Measurements from ENCODE around the gene PCDHB8. TPM values are rescaled to one million over a fixed set of nuclear protein-coding genes. Genes with fewer than 3 reads are reported as not detected.
"Not testable (repeated sequence)": the region's sequence is repeated elsewhere in the genome, so short reads cannot be mapped to it uniquely, and the experiment has no call there.

PCDHB8 gene
- total RNA-seq, 6 experiments from 2014 or later: 0.12 to 0.49 (median 0.19) TPM; not detected in 2

DNA sequence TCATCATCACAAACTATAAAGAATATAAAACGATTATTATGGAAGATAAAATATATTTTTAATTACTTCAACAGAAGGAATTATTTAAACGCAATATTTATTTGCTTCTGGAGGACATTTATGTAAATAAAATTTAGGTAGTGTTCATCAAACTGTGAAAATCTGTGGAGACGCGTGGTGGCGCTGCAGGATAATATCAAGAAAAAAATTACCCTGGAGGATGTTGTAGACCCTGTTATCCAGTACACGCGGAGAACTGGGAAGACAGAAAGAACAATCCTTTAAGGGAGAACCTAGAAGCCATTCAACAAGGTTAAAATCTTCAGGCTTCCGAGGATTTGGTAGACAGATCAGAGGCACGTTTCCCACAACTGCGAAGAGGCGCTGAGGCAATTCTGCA lies 30.9 kb downstream of the PCDHB8 start, which contains the start of gene PCDHB12:
TSS of gene PCDHB12 (plus strand) at position 242 of the 400 bp plus-strand sequence. CDS start 189 bp downstream, outside the sequence.
- WGBS (ENCODE audit: insufficient coverage, low coverage, low lambda C conversion rate, missing lambda C conversion rate): 13% methylated on average over 11 of the region's 11 CpGs
- DNase-seq (no peak), ATAC-seq (no peak)
- Histone ChIP-seq H3K27ac (no peak within 1 kb of the TSS), H3K4me3 (no peak within 1 kb of the TSS), H3K9me3 (no peaks in the 10 kb centered on the region), H3K4me1 (no peaks in the 10 kb centered on the region), H3K36me3 (no peaks in the 10 kb centered on the region), H3K27me3 (no peaks in the 10 kb centered on the region)
- no peak for TF ChIP-seq POLR2A (IDR thresholded peaks at IDR 0.05)
- TF ChIP-seq, protein P1, sequence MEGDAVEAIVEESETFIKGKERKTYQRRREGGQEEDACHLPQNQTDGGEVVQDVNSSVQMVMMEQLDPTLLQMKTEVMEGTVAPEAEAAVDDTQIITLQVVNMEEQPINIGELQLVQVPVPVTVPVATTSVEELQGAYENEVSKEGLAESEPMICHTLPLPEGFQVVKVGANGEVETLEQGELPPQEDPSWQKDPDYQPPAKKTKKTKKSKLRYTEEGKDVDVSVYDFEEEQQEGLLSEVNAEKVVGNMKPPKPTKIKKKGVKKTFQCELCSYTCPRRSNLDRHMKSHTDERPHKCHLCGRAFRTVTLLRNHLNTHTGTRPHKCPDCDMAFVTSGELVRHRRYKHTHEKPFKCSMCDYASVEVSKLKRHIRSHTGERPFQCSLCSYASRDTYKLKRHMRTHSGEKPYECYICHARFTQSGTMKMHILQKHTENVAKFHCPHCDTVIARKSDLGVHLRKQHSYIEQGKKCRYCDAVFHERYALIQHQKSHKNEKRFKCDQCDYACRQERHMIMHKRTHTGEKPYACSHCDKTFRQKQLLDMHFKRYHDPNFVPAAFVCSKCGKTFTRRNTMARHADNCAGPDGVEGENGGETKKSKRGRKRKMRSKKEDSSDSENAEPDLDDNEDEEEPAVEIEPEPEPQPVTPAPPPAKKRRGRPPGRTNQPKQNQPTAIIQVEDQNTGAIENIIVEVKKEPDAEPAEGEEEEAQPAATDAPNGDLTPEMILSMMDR (IDR thresholded peaks at IDR 0.05): peak in 3 of 4 donors; percentile 8 to 19 (median 12)
- intact Hi-C loops (cut with DNase I): no loop called here

DNA sequence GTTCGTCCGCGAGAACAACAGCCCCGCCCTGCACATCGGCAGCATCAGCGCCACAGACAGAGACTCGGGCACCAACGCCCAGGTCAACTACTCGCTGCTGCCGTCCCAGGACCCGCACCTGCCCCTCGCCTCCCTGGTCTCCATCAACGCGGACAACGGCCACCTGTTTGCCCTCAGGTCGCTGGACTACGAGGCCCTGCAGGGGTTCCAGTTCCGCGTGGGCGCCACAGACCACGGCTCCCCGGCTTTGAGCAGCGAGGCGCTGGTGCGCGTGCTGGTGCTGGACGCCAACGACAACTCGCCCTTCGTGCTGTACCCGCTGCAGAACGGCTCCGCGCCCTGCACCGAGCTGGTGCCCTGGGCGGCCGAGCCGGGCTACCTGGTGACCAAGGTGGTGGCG lies 32.7 kb downstream of the PCDHB8 start:
- H3K27me3 ChIP-seq; ATAC-seq; H3K9me3 ChIP-seq; H3K27ac ChIP-seq; H3K36me3 ChIP-seq; H3K4me1 ChIP-seq; DNase-seq; H3K4me3 ChIP-seq; intact Hi-C loops (cut with DNase I): not testable (repeated sequence)
- WGBS (ENCODE audit: insufficient coverage, low coverage, low lambda C conversion rate, missing lambda C conversion rate): 40% methylated on average over 1 of the region's 39 CpGs

DNA sequence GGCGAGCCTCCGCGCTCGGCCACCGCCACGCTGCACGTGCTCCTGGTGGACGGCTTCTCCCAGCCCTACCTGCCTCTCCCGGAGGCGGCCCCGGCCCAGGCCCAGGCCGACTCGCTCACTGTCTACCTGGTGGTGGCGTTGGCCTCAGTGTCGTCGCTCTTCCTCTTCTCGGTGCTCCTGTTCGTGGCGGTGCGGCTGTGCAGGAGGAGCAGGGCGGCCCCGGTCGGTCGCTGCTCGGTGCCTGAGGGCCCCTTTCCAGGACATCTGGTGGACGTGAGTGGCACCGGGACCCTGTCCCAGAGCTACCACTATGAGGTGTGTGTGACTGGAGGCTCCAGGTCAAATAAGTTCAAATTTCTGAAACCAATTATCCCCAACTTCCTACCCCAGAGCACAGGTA lies 33.3 kb downstream of the PCDHB8 start:
- ATAC-seq; H3K9me3 ChIP-seq; H3K4me3 ChIP-seq; H3K4me1 ChIP-seq; H3K27ac ChIP-seq; H3K36me3 ChIP-seq; DNase-seq; H3K27me3 ChIP-seq; intact Hi-C loops (cut with DNase I): not testable (repeated sequence)
- WGBS (ENCODE audit: insufficient coverage, low coverage, low lambda C conversion rate, missing lambda C conversion rate): 4% methylated on average over 4 of the region's 27 CpGs

DNA sequence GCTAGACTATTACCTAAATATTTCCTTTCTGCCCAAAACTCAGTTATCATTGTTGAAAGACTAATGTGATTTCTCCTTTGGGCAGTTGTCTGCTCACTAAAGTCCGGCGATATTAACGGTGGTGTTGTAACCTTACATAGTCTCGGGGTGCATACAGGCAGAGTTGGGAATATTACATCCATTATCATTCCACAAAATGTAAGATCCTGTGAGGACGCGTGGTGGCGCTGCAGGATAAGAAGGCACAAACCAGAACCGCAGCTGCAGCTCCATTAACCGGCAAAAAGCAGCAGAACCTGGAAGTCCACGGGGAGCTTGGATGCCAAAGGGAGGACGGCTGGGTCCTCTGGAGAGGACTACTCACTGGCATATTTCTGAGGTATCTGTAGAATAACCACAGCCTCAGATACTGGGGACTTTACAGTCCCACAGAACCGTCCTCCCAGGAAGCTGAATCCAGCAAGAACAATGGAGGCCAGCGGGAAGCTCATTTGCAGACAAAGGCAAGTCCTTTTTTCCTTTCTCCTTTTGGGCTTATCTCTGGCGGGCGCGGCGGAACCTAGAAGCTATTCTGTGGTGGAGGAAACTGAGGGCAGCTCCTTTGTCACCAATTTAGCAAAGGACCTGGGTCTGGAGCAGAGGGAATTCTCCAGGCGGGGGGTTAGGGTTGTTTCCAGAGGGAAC lies 36.2 kb downstream of the PCDHB8 start, which contains the start of gene PCDHB13:
TSS of gene PCDHB13 (plus strand) at position 264 of the 684 bp plus-strand sequence. CDS start at position 469, 205 bp downstream.
- intact Hi-C loops (cut with DNase I); H3K4me3 ChIP-seq; H3K9me3 ChIP-seq; H3K27me3 ChIP-seq; H3K27ac ChIP-seq; H3K36me3 ChIP-seq; DNase-seq; H3K4me1 ChIP-seq: not testable (repeated sequence)
- TF ChIP-seq, protein P1 (IDR thresholded peaks at IDR 0.05): peak in 2 of 4 donors; percentile 15 to 29
- 9% methylated on average over 12 of the region's 18 CpGs for WGBS (ENCODE audit: insufficient coverage, low coverage, low lambda C conversion rate, missing lambda C conversion rate)
- peak; percentile 29 to 80 (median 53) for ATAC-seq

DNA sequence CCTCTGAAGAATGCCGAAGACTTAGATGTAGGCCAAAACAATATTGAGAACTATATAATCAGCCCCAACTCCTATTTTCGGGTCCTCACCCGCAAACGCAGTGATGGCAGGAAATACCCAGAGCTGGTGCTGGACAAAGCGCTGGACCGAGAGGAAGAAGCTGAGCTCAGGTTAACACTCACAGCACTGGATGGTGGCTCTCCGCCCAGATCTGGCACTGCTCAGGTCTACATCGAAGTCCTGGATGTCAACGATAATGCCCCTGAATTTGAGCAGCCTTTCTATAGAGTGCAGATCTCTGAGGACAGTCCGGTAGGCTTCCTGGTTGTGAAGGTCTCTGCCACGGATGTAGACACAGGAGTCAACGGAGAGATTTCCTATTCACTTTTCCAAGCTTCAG lies 37.0 kb downstream of the PCDHB8 start:
- WGBS (ENCODE audit: insufficient coverage, low coverage, low lambda C conversion rate, missing lambda C conversion rate): 55% methylated on average over 7 of the region's 12 CpGs
- H3K27ac ChIP-seq; H3K27me3 ChIP-seq; H3K4me3 ChIP-seq; H3K9me3 ChIP-seq; H3K36me3 ChIP-seq; H3K4me1 ChIP-seq; ATAC-seq; DNase-seq; intact Hi-C loops (cut with DNase I): not testable (repeated sequence)

DNA sequence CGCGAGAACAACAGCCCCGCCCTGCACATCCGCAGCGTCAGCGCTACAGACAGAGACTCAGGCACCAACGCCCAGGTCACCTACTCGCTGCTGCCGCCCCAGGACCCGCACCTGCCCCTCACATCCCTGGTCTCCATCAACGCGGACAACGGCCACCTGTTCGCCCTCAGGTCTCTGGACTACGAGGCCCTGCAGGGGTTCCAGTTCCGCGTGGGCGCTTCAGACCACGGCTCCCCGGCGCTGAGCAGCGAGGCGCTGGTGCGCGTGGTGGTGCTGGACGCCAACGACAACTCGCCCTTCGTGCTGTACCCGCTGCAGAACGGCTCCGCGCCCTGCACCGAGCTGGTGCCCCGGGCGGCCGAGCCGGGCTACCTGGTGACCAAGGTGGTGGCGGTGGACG lies 37.9 kb downstream of the PCDHB8 start:
- DNase-seq; intact Hi-C loops (cut with DNase I): not testable (repeated sequence)
- 25% methylated on average over 17 of the region's 40 CpGs for WGBS (ENCODE audit: insufficient coverage, low coverage, low lambda C conversion rate, missing lambda C conversion rate)

DNA sequence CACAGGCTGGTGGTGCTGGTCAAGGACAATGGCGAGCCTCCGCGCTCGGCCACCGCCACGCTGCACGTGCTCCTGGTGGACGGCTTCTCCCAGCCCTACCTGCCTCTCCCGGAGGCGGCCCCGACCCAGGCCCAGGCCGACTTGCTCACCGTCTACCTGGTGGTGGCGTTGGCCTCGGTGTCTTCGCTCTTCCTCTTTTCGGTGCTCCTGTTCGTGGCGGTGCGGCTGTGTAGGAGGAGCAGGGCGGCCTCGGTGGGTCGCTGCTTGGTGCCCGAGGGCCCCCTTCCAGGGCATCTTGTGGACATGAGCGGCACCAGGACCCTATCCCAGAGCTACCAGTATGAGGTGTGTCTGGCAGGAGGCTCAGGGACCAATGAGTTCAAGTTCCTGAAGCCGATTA lies 38.4 kb downstream of the PCDHB8 start:
- H3K27ac ChIP-seq; H3K27me3 ChIP-seq; DNase-seq; H3K36me3 ChIP-seq; H3K4me3 ChIP-seq; ATAC-seq; H3K9me3 ChIP-seq; H3K4me1 ChIP-seq; intact Hi-C loops (cut with DNase I): not testable (repeated sequence)
- WGBS (ENCODE audit: insufficient coverage, low coverage, low lambda C conversion rate, missing lambda C conversion rate): 45% methylated on average over 2 of the region's 26 CpGs

More for the DNA sequence above, 37.9 kb downstream of the PCDHB8 start:
- not testable (repeated sequence) for H3K27me3 ChIP-seq, H3K4me1 ChIP-seq, H3K9me3 ChIP-seq, H3K27ac ChIP-seq, H3K36me3 ChIP-seq, ATAC-seq, H3K4me3 ChIP-seq
